GM23248 (cell line): ENCODE measurements around the gene RBM28.

Experiments used
- EZH2 ChIP-seq: fragments of 200-600 bp; sonication (generic); IDR thresholded peaks from 2 replicates; pipeline ENCODE4 v1.6.1; 2018; ENCODE audit warnings: antibody characterized with exemption, mild to moderate bottlenecking; ENCODE audit not compliant: insufficient read depth, poor library complexity, severe bottlenecking
- EZH2phosphoT487 ChIP-seq: fragments of 200-600 bp; sonication (generic); IDR thresholded peaks from 2 replicates; pipeline ENCODE4 v1.6.1; 2018; ENCODE audit warnings: antibody characterized with exemption, moderate library complexity, mild to moderate bottlenecking, low read depth; ENCODE audit not compliant: insufficient read depth

GRCh38 chr7:128270826-128271272, 72.9 kb downstream of the RBM28 start:
- TF ChIP-seq EZH2 (no peak), EZH2phosphoT487 (no peak)
